Body of pancreas (tissue), 4 donors: ENCODE data around the gene ATXN1.

Source experiments
- POLR2A ChIP-seq, 3 donors: fragments of 450-650 bp; IDR thresholded peaks; one replicate each; pipeline ENCODE4 v1.6.1; 2016; ENCODE audit warnings: antibody characterized with exemption in 3 of 3, mild to moderate bottlenecking in 2 of 3
- TF ChIP-seq, protein P1 (sequence below), 7 experiments: fragments of 450-650 bp in 4 of 7; fragments of 200-600 bp in 3 of 7; sonication (generic) in 3 of 7; IDR thresholded peaks; one replicate each; pipeline ENCODE4 v1.5.1; 2016 to 2019; ENCODE audit warnings: antibody characterized with exemption in 7 of 7

DNA sequence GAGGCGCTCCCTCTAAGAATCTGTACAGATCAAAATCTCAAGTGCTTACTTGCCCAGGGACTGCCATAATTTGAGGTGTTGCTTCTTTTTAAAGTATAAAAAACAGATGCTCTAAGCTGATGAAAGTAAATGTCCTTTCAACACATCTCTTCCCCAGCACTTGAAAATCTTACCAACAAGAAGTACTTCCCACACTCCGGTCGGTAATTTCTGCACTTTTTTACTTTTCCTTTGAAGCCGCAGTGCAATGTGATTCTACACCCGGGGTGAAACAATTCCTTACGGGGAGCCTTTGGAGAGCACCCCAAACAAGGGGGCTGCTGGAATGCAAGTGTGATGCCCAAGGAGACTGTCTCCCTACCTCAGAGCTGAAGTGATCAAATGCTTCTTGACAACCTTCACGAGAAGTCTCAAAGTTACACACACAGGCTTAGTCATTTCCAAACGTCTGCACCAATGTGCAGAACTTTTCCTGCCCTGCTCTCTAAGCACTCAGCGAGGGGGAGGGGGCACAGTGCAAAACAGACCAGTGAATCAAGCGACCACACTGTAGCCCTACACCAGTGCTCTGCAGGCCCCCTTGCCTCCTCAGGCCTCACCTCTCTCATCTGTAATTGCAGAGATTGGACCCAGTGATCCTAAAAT, 56.7 kb downstream of the ATXN1 start:
- TF ChIP-seq, protein P1, sequence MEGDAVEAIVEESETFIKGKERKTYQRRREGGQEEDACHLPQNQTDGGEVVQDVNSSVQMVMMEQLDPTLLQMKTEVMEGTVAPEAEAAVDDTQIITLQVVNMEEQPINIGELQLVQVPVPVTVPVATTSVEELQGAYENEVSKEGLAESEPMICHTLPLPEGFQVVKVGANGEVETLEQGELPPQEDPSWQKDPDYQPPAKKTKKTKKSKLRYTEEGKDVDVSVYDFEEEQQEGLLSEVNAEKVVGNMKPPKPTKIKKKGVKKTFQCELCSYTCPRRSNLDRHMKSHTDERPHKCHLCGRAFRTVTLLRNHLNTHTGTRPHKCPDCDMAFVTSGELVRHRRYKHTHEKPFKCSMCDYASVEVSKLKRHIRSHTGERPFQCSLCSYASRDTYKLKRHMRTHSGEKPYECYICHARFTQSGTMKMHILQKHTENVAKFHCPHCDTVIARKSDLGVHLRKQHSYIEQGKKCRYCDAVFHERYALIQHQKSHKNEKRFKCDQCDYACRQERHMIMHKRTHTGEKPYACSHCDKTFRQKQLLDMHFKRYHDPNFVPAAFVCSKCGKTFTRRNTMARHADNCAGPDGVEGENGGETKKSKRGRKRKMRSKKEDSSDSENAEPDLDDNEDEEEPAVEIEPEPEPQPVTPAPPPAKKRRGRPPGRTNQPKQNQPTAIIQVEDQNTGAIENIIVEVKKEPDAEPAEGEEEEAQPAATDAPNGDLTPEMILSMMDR (IDR thresholded peaks at IDR 0.05) = no peak
- no peak for TF ChIP-seq POLR2A (IDR thresholded peaks at IDR 0.05)
